DND-41 (cell line): ENCODE data around the gene SETD3.

ENCODE experiments used
- CTCF ChIP-seq: IDR thresholded peaks from 2 replicates; pipeline ENCODE4 v1.5.1; 2012; ENCODE audit warnings: borderline replicate concordance, low read length, moderate library complexity, mild to moderate bottlenecking; ENCODE audit not compliant: poor library complexity, severe bottlenecking; ENCODE audit errors: extremely low read depth
- EZH2 ChIP-seq: IDR thresholded peaks from 3 replicates; pipeline ENCODE4 v1.6.1; 2012; ENCODE audit warnings: borderline replicate concordance, low read depth, mild to moderate bottlenecking, moderate library complexity, low read length, inconsistent platforms; ENCODE audit not compliant: severe bottlenecking

DNA sequence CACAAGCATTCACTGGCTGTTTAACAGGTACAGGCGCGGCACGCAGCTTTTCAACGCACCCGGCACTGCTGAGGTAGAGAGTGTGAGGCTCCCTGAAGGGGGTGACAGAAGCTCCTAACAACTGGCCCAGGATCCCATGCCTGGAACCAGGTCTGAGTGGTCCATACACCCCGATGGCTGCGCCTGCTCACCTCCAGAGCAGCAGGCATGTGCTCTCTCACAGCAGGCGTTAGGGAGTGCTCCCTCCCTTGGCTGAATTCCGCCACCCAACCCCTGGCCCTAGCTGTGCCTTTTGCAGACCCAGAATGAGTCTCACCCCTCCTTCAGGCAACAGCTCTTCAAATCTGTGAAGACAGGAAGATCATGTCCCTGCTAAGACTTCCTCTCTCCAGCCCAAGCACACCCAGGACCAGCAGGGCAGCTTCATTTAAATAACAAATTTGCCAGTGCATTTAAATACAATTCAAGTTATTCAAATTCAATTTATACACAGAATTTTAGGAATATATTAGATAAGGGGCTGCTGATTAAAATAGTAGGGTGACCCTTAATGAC, 86.0 kb downstream of the SETD3 start:
- no peak for TF ChIP-seq CTCF
- no peak for TF ChIP-seq EZH2
